Ammon's horn (tissue), 1 donor: ENCODE data around the gene MYMK.

Source experiments
- DNase-seq: peaks from one replicate; pipeline ENCODE4 v3.0.0-alpha.2; 2016; ENCODE audit warnings: low spot score

Gene MYMK

DNA sequence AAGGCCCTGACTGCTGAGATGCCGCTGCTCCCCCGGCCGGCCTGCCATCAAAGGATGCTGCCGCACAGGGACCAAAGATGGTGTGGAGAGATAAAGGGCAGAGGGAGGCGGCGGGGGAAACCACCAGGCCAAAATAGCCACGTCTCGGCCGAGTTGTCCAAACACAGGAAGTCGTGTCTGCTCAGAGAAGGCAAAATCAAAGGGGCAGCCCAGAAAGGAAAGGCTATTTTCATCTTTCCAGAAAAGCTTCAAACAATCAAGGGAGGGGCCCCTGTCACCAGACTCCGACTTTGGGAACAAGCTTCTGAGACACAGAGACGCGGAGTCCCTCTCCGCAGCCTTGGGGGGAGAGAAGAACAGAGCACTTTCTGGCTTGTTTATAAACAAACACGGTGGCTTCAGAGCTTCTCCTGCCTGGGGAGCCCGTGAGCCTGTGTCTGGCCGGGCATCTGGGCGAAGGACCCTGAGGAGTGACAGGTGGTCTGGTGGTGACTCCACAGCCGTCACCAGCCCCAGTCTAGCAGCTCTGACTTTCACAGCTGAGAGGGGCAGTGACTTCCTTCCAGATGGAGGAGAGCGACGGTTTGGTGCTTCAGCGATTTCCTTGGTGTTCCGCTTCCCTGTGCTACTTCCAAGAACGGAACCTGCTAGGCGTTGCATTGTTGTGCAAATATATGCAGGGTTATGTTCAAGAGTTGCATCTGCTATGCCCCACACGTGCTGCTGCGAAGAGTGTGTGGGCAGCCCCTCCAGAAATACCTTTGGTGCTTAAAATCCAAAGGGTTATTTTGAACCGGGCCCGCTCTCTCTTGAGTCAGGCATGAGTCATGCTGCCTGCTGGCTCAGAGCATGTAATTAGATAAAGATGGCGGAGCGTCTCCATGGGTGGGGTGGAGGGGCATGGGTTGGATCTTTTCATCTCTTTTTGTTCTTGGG lies 33.7 kb upstream of the MYMK start:
- DNase-seq, result peak; percentile 72

DNA sequence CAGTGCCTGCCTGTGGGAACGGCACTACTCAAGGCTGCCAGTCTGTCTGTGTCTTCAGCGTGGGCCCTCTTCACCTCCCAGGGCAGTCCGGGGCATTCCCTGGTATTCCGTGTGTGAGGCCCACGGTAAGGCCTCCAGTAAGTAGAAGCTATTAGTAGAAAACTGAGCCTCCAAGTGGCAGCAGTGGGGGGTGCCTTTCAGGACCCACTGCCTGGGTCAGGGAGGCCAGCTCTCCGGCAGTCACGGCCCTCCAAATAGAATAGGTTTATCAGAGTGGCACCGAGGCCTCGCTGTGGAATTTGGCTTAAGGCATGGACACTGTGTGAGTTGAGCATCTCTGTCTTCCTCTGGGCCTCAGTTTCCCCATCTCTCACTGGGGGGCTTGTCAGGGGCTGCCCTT lies 32.8 kb upstream of the MYMK start:
- DNase-seq, result no peak

DNA sequence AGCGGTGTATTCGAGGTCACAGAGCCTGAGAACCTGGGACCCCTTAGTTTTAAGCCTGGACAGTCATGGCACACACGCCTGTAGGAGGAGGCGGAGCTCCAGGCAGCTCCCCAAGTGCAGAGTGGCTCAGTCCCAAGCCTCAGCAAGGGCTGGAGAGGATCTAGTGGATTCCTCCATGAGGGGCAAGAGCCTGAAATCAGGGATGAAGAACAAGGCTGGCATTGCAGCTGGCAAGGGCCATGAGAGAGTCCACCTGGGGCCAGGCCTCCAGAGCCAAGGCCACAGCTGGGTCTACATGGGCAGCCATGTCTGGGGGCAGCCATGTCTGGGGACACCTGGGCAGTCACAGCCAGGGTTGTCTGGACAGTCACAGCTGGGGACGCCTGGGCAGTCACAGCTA lies 31.6 kb upstream of the MYMK start:
- no peak for DNase-seq

GRCh38 chr9:133554729-133555128 lies 30.0 kb upstream of the MYMK start:
- DNase-seq, result no peak

GRCh38 chr9:133553973-133554713 lies 29.4 kb upstream of the MYMK start:
- DNase-seq, result no peak

- no peak for DNase-seq
Measured at GRCh38 chr9:133553123-133553522, 28.4 kb upstream of the MYMK start.

DNA sequence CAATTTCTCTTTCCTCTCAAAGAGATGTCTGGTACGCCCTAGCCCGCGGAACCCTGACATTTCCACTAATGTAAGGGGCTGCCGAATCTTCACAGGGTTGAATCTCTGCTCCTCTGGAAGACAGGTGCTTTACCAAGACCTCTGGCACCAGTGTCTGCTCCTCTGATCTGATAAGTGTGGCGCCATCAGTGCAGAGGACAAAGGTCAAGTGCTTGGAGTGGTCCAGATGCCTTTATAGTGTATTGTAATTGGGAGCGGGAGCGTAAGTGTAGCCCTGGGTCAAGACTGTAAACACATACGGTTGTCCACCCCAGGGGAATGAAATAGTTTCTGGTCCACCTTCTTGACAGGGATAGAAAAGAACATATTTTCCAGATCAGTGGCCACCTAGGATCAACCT lies 27.5 kb upstream of the MYMK start:
- no peak for DNase-seq

- no peak for DNase-seq
Measured at GRCh38 chr9:133551446-133551845, 26.7 kb upstream of the MYMK start.

GRCh38 chr9:133547116-133547515 lies 22.4 kb upstream of the MYMK start:
- DNase-seq, result no peak

DNA sequence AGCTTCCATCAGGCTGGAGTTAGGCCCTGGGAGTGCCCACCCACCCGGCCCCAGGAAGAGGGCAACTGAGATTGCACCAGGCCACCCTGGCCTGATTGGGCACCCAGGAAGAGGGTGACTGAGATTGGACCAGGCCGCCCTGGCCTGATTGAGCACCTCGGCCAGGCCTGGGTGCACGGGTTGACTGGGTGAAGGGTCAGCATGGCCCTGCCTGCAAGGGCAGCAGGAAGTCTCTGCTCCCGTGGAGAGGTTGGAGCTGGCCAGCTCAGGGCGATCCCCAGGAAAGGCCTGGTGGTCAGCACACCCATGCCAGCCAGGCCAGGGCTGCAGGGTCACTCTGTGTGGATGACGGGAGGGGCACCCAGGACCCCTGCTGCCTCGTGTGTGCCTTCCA lies 21.5 kb upstream of the MYMK start:
- no peak for DNase-seq

DNA sequence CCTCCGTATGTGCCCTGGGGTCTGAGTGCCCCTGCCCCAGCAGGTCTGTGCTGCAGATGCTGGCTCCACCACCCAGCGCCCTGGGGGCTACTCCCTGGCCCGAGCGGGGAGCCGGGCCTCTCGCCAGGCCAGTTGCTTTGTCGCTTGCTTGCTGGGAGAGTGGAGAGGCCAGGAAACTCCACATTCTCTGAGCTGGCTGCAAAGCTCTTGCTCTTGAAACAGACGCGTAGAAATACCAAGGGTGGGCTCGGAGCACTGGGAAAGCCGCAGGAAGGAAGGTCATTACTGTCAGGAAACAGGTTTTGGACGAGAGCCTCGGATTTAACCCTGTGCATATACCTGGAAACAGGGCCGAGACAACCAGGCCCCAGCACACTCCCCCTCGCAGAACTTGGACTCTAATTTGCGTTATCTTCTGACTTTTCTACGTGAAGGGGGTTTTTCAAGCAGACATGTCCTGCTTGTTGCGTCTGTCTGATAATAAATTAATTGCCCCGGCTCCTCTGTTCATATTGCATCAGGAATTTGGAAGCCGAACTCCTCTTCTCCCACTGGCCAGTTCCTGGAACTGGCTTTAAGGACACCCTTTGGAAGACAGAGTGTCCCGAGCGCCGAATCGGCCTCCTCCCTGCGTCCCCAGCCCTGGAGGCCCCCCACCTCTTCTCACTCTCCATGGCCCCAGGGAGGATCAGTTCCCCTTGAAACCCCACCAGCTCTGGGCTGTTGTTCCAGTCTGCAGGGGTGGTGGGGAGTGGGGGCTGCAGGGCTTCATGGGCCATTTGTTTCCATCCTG lies 20.9 kb upstream of the MYMK start:
- DNase-seq, result no peak

DNA sequence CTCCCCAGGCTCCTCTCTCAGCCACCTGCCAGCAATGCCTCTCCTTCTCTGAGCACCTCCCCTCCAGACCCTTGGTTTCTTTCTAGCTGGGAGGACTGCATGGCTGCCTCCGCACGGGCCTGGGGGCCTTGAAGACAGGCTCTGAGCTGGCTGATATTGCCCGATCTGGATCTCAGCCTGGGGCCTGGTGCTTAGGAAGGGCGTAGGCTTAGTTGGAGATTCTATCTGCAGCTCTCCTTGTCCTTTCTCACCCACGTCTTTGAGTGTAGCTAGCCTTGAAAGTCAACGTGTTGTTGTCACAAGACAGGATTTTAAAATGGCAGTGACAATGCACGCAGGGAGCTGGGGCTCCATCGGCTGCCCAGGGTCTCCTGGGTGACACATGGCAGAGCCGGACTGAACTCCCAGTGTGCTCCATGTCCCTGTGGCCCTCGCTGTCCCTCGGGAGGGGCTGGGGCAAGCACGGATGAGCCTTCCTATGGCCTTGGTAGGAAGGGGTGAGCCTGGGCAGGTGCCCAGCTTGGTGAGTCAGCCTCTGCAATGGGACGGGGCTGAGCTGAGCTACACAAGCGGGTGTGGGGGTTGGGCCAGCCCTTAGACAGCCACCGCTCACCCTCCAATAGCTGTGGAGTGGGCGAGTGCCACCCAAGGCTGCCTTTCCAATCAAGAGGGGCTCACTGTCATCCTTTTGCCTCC lies 19.2 kb upstream of the MYMK start:
- DNase-seq, result no peak

- no peak for DNase-seq
Measured at GRCh38 chr9:133542002-133542401, 17.2 kb upstream of the MYMK start.

DNA sequence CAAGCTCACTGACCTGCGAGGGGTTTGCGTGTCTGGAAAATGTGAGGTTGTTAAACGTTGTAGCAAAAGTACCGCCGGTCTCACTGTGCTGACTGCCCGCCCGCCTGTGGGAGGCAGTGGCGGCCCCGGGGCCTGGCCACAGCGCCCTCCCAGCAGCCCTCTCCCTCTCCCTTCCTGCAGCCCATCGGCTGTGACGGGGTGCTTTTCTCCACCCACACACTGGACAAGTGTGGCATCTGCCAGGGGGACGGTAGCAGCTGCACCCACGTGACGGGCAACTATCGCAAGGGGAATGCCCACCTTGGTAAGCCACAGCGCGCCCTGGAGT lies 15.9 kb upstream of the MYMK start:
- DNase-seq, result no peak

DNA sequence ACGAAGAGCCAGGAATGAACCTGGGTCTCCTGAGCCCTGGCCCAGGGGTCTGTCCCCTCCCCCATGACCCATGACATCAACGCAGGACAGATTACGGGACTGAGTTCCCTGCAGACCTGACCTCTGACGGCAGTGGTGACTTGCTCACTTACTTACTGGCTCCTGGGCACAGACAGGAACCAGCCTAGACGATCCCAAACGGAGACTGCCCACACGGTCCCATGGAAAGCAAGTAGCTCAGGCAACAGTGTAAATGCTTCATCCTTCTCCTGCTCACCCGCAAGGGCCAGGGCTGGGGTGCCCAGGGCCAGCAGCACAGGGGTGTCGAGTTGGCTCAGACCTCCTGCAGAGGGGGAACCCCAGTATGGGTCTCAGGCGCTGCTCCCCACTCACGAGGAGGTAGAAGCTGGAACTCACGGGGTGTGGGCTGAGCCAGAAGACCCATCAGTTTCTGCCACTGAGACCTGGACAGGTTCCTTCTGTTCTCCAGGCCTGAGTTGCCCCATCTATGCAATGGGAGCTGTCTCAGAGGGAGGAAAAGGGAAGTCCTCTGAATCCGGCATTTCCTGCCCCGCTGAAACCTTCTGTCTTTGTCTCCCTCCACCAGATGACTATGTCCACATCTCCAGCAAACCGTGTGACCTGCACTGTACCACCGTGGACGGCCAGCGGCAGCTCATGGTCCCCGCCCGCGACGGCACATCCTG lies 15.4 kb upstream of the MYMK start:
- peak; percentile 51 for DNase-seq

DNA sequence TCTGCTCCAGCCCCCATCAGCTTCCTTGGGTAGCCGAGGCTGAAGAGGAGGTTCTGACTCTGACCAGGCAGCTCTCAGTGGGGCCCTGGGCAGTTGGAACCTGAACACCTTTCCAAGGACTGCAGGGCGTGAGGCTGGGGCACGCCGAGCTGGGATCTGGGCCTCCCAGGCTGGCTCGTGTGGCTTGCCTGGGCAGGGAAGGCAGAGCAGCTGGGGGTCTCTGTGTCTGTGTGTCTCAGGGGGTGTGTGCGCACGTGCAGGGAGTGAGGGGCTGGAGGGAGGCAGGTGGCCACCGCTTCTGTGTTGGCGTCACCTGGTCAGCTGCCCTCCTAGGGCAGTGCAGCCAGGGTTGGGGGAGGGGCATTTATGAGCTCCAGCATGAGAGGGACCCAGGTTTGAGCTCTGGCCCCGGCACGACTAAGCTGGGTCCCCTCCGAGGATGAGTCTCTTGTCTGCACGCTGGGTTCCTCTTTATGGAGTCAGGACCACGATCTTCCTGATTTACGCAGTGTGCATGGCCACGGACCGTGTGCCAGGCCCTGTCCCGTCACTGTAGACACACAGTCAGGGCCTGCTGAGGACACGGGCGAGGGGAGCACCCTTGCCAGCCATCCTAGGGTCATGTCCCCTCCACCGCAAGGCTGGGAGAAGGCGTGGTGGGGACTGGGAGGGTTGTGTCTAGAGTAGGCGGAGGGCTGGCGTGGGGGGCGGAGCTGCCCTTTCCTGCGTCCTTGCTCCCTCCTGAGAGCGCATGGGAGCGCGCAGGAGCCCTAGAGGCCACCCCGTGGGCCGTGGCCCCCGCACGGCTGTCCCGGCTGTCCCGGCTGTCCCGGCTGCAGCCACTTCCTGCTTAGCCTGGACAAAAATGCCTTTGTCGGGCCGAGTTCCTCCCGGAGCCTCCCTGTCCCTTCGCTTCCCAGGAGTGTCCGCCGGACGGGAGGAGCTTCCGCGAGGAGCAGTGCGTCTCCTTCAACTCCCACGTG lies 14.4 kb upstream of the MYMK start:
- peak; percentile 40 for DNase-seq

GRCh38 chr9:133538176-133538575 lies 13.4 kb upstream of the MYMK start:
- DNase-seq, result no peak

DNA sequence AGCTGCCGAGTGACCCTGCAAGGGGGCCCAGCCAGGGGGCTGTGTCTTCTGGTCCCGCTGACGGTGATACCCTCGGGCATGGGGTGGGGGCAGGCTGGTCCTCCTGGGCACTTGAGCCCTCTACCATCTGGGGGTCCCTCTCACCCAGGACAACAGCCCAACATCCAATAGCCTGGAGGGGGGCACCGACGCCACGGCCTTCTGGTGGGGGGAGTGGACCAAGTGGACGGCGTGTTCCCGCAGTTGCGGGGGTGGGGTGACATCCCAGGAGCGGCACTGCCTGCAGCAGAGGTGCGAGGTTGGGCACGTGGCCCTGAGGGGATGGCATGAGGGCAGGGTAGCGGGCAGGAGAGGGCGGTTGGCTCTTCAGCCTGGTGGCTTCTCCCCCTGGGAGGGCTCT lies 12.5 kb upstream of the MYMK start:
- DNase-seq, result no peak

DNA sequence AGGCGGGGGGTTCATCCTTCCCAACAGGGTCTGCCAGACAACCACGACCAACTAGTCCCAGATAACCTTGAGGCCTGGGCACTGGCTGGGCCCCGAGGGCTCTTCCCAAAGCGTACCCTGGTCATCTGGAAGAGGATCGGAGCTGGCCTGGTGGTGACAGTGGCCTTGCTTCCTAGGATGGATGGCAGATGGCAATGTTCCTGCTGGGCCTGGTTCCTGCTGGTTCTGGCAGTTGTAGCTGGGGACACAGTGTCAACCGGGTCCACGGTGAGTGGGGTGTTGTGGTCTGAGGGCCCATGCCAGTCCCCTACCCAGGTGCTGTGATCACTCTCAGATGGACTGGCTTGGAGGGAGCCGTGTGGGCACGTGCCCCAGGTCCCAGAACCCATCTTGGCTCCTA lies 11.8 kb upstream of the MYMK start:
- no peak for DNase-seq

DNA sequence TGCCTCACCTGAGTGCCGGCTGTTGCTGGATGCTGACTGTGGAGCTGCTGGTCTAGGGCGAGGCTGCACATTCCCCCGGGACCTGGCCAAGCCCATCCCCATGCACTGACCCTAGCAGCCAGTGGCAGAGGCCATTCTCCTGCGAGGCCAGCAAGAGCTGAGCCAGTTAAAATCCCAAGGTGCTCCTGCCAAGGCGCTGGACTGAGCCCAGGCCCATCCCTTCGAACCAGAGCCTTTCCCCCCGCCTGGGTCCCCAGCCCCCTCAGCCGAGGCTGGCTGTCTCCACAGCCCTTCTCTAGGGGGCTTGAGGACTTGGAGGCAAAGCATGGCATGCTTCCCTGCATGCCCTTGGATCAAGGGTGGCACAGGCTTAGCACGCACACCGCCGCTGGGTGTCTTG lies 11.3 kb upstream of the MYMK start:
- DNase-seq, result no peak
